Measurements from ENCODE around the gene TTC21A.

Gene TTC21A

DNA sequence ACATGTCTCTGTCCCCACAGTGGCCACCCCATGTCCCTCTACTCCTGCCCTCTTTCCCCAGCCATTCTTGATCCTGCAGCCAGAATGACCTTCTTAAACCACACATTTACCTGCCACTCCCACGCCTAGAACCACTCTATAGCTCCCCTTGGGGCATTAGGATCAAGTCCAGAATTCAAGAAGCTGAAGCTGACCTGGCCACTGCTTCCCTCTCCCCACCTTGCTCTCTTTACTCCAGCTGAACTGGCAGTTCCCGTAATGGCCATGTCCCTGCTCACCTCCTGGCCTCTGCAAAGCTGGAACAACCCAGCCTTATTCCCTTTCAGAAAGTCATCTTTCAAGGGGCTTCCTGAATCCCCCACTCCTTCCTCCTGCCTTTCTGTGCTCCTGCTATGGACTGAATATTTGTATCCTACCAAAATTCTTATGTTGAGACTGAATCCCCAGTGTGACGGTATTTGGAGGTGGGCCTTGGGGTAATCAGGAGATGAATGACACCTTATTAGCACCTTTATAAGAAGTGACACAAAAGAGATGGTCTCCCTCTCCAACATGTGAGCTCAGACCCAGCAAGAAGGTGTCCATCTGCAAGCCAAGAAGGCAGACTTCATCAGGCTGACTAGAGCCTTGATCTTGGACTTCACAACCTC is 42.1 kb downstream of the TTC21A start:
- peaks cover 17% of the 10 kb centered on the region for H3K36me3 ChIP-seq (ENCODE audit: insufficient read depth, low read length)
- no peaks in the 10 kb centered on the region for H3K27me3 ChIP-seq (ENCODE audit: control insufficient read depth in 1 of 2, insufficient read depth in 2 of 2, low read length in 2 of 2)
- H3K4me1 ChIP-seq (ENCODE audit: insufficient read depth, low read length) = peaks cover 73% of the 10 kb centered on the region
- H3K9ac ChIP-seq (ENCODE audit: low read length) = peak overlapping the region; percentile 96
- H3K4me3 ChIP-seq (ENCODE audit: low read depth in 1 of 2, low read length in 2 of 2) = peak overlapping the region in 1 of 2 donors; percentile 91
- peak overlapping the region; percentile 99 for H3K27ac ChIP-seq (ENCODE audit: low read depth, low read length)
- no peaks in the 10 kb centered on the region for H3K9me3 ChIP-seq (ENCODE audit: low read length)

GRCh38 chr3:39150148-39150802 is 42.8 kb downstream of the TTC21A start:
- H3K9ac ChIP-seq (ENCODE audit: low read length) = peak overlapping the region; percentile 96
- H3K27me3 ChIP-seq (ENCODE audit: control insufficient read depth in 1 of 2, insufficient read depth in 2 of 2, low read length in 2 of 2) = no peaks in the 10 kb centered on the region
- H3K27ac ChIP-seq (ENCODE audit: low read depth, low read length) = peak overlapping the region; percentile 99
- H3K9me3 ChIP-seq (ENCODE audit: low read length) = no peaks in the 10 kb centered on the region
- peak overlapping the region; percentile 91 to 92 for H3K4me3 ChIP-seq (ENCODE audit: low read depth in 1 of 2, low read length in 2 of 2)
- peaks cover 10% of the 10 kb centered on the region for H3K36me3 ChIP-seq (ENCODE audit: insufficient read depth, low read length)
- H3K4me1 ChIP-seq (ENCODE audit: insufficient read depth, low read length) = peaks cover 73% of the 10 kb centered on the region

- Histone ChIP-seq H3K4me3 (ENCODE audit: low read depth in 1 of 2, low read length in 2 of 2) (peak overlapping the region; percentile 91 to 92), H3K9me3 (ENCODE audit: low read length) (no peaks in the 10 kb centered on the region), H3K27me3 (ENCODE audit: control insufficient read depth in 1 of 2, insufficient read depth in 2 of 2, low read length in 2 of 2) (no peaks in the 10 kb centered on the region), H3K27ac (ENCODE audit: low read depth, low read length) (peak overlapping the region; percentile 99), H3K4me1 (ENCODE audit: insufficient read depth, low read length) (peaks cover 67% of the 10 kb centered on the region), H3K9ac (ENCODE audit: low read length) (peak overlapping the region; percentile 96), H3K36me3 (ENCODE audit: insufficient read depth, low read length) (peaks cover 3% of the 10 kb centered on the region)
These were observed 43.5 kb downstream of the TTC21A start for GRCh38 chr3:39150803-39151631.

DNA sequence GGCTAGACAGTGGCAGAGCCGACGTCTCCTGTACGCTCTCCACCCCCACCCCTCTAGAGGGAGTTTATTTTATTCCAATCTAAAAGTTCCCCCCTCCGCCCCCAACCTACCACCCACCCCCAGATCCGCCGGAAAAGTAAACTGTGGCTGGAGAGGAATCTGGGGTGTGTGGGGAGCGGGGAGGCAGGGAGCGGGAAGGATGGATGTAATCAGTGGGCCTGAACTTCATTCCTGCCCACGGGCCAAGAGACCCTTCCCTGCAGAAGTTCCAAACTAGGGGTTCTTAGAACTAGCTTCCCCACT is 46.4 kb downstream of the TTC21A start:
- H3K4me3 ChIP-seq (ENCODE audit: low read depth in 1 of 2, low read length in 2 of 2) = peak overlapping the region in 1 of 2 donors; percentile 35
- H3K4me1 ChIP-seq (ENCODE audit: insufficient read depth, low read length) = peaks cover 38% of the 10 kb centered on the region
- H3K36me3 ChIP-seq (ENCODE audit: insufficient read depth, low read length) = no peaks in the 10 kb centered on the region
- no peaks in the 10 kb centered on the region for H3K9me3 ChIP-seq (ENCODE audit: low read length)
- no peak overlapping the region for H3K9ac ChIP-seq (ENCODE audit: low read length)
- peak overlapping the region; percentile 74 for H3K27ac ChIP-seq (ENCODE audit: low read depth, low read length)
- no peaks in the 10 kb centered on the region for H3K27me3 ChIP-seq (ENCODE audit: control insufficient read depth in 1 of 2, insufficient read depth in 2 of 2, low read length in 2 of 2)

GRCh38 chr3:39154280-39155021 is 47.0 kb downstream of the TTC21A start:
- Histone ChIP-seq H3K27me3 (ENCODE audit: control insufficient read depth in 1 of 2, insufficient read depth in 2 of 2, low read length in 2 of 2) (no peaks in the 10 kb centered on the region), H3K9ac (ENCODE audit: low read length) (no peak overlapping the region), H3K36me3 (ENCODE audit: insufficient read depth, low read length) (no peaks in the 10 kb centered on the region), H3K4me3 (ENCODE audit: low read depth in 1 of 2, low read length in 2 of 2) (no peak overlapping the region), H3K9me3 (ENCODE audit: low read length) (no peaks in the 10 kb centered on the region), H3K27ac (ENCODE audit: low read depth, low read length) (peak overlapping the region; percentile 74), H3K4me1 (ENCODE audit: insufficient read depth, low read length) (peaks cover 33% of the 10 kb centered on the region)

GRCh38 chr3:39156421-39156820 is 48.9 kb downstream of the TTC21A start:
- Histone ChIP-seq H3K27ac (ENCODE audit: low read depth, low read length) (no peak overlapping the region), H3K4me1 (ENCODE audit: insufficient read depth, low read length) (peaks cover 13% of the 10 kb centered on the region), H3K9me3 (ENCODE audit: low read length) (no peaks in the 10 kb centered on the region), H3K4me3 (ENCODE audit: low read depth in 1 of 2, low read length in 2 of 2) (no peak overlapping the region), H3K27me3 (ENCODE audit: control insufficient read depth in 1 of 2, insufficient read depth in 2 of 2, low read length in 2 of 2) (no peaks in the 10 kb centered on the region), H3K36me3 (ENCODE audit: insufficient read depth, low read length) (no peaks in the 10 kb centered on the region), H3K9ac (ENCODE audit: low read length) (no peak overlapping the region)

DNA sequence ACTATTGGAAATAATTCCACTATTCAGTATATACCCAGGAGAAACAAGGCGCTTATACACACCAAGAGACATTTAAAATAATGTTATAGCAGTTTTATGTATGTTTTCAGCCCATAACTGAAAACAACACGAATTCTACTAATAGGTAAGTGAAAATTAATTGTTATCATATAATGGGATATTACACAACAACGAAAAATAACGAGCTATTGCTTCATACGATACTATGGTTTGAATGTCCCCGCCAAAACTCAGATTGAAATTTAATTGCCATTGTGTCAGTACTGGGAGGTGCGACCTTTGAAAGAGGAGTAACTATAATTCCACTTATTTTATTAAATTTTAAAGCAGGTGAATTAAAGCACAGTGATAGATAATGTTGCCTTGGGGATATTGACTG is 49.9 kb downstream of the TTC21A start:
- H3K27ac ChIP-seq (ENCODE audit: low read depth, low read length) = no peak overlapping the region
- no peak overlapping the region for H3K9ac ChIP-seq (ENCODE audit: low read length)
- no peaks in the 10 kb centered on the region for H3K36me3 ChIP-seq (ENCODE audit: insufficient read depth, low read length)
- H3K4me3 ChIP-seq (ENCODE audit: low read depth in 1 of 2, low read length in 2 of 2) = no peak overlapping the region
- no peaks in the 10 kb centered on the region for H3K27me3 ChIP-seq (ENCODE audit: control insufficient read depth in 1 of 2, insufficient read depth in 2 of 2, low read length in 2 of 2)
- peaks cover 6% of the 10 kb centered on the region for H3K4me1 ChIP-seq (ENCODE audit: insufficient read depth, low read length)
- H3K9me3 ChIP-seq (ENCODE audit: low read length) = no peaks in the 10 kb centered on the region

DNA sequence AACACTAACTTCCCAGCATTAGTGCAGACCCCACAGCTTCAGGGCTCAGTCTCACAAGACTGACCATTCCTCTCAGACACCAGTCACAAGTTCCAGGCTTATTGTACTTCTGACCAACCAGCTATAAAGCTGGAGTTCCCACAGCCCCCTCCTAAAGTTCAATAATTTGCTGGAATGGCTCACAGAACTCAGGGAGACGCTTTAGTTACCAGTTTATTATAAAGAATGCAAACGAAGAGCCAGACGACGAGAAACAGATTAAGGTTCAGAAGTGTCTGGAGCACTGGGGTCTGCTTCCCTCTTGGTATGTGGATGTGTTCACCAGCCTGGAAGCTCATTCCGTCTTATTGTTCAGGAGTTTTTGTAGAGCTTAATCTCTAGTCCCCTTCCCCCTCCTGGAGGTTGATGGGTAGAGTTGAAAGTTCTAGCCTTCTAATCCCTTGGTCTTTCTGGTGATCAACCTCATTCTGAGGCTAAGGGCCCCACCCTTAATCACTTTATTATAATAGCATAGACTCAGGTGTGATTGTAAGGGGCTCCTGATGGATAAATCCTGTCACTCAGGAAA is 50.8 kb downstream of the TTC21A start:
- Histone ChIP-seq H3K27ac (ENCODE audit: low read depth, low read length) (no peak overlapping the region), H3K36me3 (ENCODE audit: insufficient read depth, low read length) (no peaks in the 10 kb centered on the region), H3K4me1 (ENCODE audit: insufficient read depth, low read length) (peaks cover 6% of the 10 kb centered on the region), H3K9ac (ENCODE audit: low read length) (no peak overlapping the region), H3K27me3 (ENCODE audit: control insufficient read depth in 1 of 2, insufficient read depth in 2 of 2, low read length in 2 of 2) (no peaks in the 10 kb centered on the region), H3K9me3 (ENCODE audit: low read length) (no peaks in the 10 kb centered on the region), H3K4me3 (ENCODE audit: low read depth in 1 of 2, low read length in 2 of 2) (no peak overlapping the region)

DNA sequence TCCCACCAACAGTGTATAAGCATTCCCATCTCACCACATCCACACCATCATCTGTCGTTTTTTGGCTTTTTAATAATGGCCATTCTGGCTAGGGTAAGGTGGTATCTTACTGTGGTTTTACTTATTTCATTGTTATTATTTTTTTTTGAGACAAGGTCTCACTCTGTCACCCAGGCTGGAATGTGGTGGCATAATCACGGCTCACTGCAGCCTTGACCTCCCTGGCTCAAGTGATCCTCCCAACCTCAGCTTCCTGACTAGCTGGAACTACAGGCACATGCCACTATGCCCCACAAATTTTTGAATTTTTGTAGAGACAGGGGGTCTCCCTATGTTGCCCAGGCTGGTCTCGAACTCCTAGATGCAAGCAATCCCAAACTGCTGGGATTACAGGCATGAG is 56.9 kb downstream of the TTC21A start:
- Histone ChIP-seq H3K9me3 (ENCODE audit: low read length) (no peaks in the 10 kb centered on the region), H3K4me3 (ENCODE audit: low read depth in 1 of 2, low read length in 2 of 2) (no peak overlapping the region), H3K4me1 (ENCODE audit: insufficient read depth, low read length) (no peaks in the 10 kb centered on the region), H3K9ac (ENCODE audit: low read length) (no peak overlapping the region), H3K36me3 (ENCODE audit: insufficient read depth, low read length) (no peaks in the 10 kb centered on the region), H3K27me3 (ENCODE audit: control insufficient read depth in 1 of 2, insufficient read depth in 2 of 2, low read length in 2 of 2) (no peaks in the 10 kb centered on the region), H3K27ac (ENCODE audit: low read depth, low read length) (no peak overlapping the region)

DNA sequence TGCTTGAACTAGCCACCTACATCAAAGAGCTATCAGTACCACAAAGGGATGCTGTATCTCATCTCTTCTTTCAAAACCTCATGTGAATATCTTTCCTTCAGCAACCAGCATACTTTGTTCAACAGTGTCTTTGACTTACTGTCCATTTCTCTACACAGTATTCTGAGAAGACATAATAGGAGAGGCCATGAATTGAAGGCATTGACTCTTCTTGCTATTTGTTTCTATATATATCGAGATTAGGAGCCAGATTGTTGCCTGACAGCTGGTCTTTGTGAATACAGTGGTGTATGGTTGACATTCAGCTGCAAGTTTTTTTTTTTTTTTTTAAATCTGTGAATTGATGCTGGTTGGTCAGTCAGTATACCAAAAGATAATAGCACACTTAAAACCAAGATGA is 58.0 kb downstream of the TTC21A start:
- H3K27me3 ChIP-seq (ENCODE audit: control insufficient read depth in 1 of 2, insufficient read depth in 2 of 2, low read length in 2 of 2) = no peaks in the 10 kb centered on the region
- no peak overlapping the region for H3K27ac ChIP-seq (ENCODE audit: low read depth, low read length)
- no peaks in the 10 kb centered on the region for H3K36me3 ChIP-seq (ENCODE audit: insufficient read depth, low read length)
- no peaks in the 10 kb centered on the region for H3K4me1 ChIP-seq (ENCODE audit: insufficient read depth, low read length)
- H3K4me3 ChIP-seq (ENCODE audit: low read depth in 1 of 2, low read length in 2 of 2) = no peak overlapping the region
- no peak overlapping the region for H3K9ac ChIP-seq (ENCODE audit: low read length)
- no peaks in the 10 kb centered on the region for H3K9me3 ChIP-seq (ENCODE audit: low read length)

DNA sequence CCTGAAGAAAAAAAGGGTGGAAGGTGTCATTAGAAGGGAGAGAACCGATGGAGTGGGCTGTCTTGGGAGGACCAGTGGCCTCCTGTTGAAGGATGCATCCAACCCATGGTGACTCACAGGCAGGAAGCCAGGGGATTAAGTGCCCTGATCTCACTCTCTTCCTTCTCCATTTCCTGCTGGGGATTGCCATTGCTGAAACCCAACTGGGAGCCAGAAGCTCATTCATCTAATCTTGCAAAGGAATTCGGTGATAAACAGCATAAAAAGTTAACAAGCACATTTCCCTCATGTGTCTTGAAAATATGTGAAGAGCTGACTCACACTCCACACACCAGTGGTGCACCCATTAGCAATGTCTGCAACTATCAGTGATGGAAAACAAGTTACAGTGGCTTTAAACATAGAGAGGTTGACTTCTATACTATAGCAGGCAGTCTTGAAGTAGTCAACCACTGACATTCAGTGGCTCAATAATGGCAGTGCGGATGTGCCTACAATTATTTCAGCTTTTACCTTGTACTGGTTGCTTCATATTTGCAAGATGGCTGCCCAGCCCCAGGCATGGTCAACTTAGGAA is 58.7 kb downstream of the TTC21A start:
- Histone ChIP-seq H3K9me3 (ENCODE audit: low read length) (no peaks in the 10 kb centered on the region), H3K9ac (ENCODE audit: low read length) (no peak overlapping the region), H3K27ac (ENCODE audit: low read depth, low read length) (no peak overlapping the region)

More for the DNA sequence above, 58.7 kb downstream of the TTC21A start:
- Histone ChIP-seq H3K27me3 (ENCODE audit: control insufficient read depth in 1 of 2, insufficient read depth in 2 of 2, low read length in 2 of 2) (no peaks in the 10 kb centered on the region), H3K36me3 (ENCODE audit: insufficient read depth, low read length) (no peaks in the 10 kb centered on the region), H3K4me3 (ENCODE audit: low read depth in 1 of 2, low read length in 2 of 2) (no peak overlapping the region), H3K4me1 (ENCODE audit: insufficient read depth, low read length) (no peaks in the 10 kb centered on the region)

All from muscle layer of colon (tissue), 2 donors.